CD14-positive monocyte (primary cell): ENCODE data around the gene HOXD13. TPM values are rescaled to one million over a fixed set of nuclear protein-coding genes. Genes with fewer than 3 reads are reported as not detected.
A peak's percentile ranks its signal among the peaks of the same experiment; 100 is the strongest.

Experiments
- DNase-seq, 3 donors: peaks; one replicate each; pipeline ENCODE4 v3.0.0-alpha.2; 2011 to 2022
- H2AFZ ChIP-seq: 2 replicates; pipeline ENCODE4 v1.6.0; 2012; ENCODE audit warnings: mild to moderate bottlenecking, low read depth, low read length, inconsistent platforms; ENCODE audit not compliant: insufficient read depth, poor library complexity, severe bottlenecking
- H3K27ac ChIP-seq, 2 donors: 1 replicate in 1 of 2; 2 replicates in 1 of 2; pipeline ENCODE4 v1.5.1; 2012 to 2013; ENCODE audit warnings: low read length in 2 of 2, control low read depth in 1 of 2, inconsistent platforms in 1 of 2, low read depth in 1 of 2, mild to moderate bottlenecking in 1 of 2
- H3K27me3 ChIP-seq, 2 donors: one replicate each; pipeline versions ENCODE4 v1.6.0 to v1.6.1; 2011 to 2013; ENCODE audit warnings: low read length in 2 of 2; ENCODE audit not compliant: control insufficient read depth in 2 of 2, insufficient read depth in 2 of 2
- H3K36me3 ChIP-seq, 2 donors: replicated peaks in 1 of 2; 1 replicate in 1 of 2; 2 replicates in 1 of 2; pipeline versions ENCODE4 v1.5.1 to v1.6.1; 2012 to 2013; ENCODE audit warnings: low read length in 2 of 2, control low read depth in 1 of 2, inconsistent platforms in 1 of 2, mild to moderate bottlenecking in 1 of 2; ENCODE audit not compliant: insufficient read depth in 2 of 2, control insufficient read depth in 1 of 2
- H3K4me1 ChIP-seq, 2 donors: 1 replicate in 1 of 2; 2 replicates in 1 of 2; pipeline versions ENCODE4 v1.5.1 to v1.6.1; 2012 to 2013; ENCODE audit warnings: low read length in 2 of 2, control low read depth in 1 of 2, inconsistent platforms in 1 of 2, mild to moderate bottlenecking in 1 of 2, moderate library complexity in 1 of 2; ENCODE audit not compliant: insufficient read depth in 2 of 2, control insufficient read depth in 1 of 2
- H3K4me2 ChIP-seq: replicated peaks from 2 replicates; pipeline ENCODE3; 2012; ENCODE audit warnings: low read length, moderate library complexity, mild to moderate bottlenecking; ENCODE audit not compliant: poor library complexity, severe bottlenecking; ENCODE audit errors: extremely low read depth
- H3K4me3 ChIP-seq, 3 experiments: fragments of 200-600 bp in 1 of 3; sonication (generic) in 1 of 3; replicated peaks in 1 of 3; 1 replicate in 2 of 3; 2 replicates in 1 of 3; pipeline ENCODE4 v1.5.1; 2011 to 2013; ENCODE audit warnings: low read length in 3 of 3, mild to moderate bottlenecking in 3 of 3, control low read depth in 2 of 3, low read depth in 2 of 3, inconsistent platforms in 1 of 3, moderate library complexity in 1 of 3
- H3K79me2 ChIP-seq: 2 replicates; pipeline ENCODE4 v1.6.0; 2012; ENCODE audit warnings: mild to moderate bottlenecking, control low read depth, inconsistent platforms, low read length, moderate library complexity; ENCODE audit not compliant: insufficient read depth
- H3K9ac ChIP-seq: 2 replicates; pipeline ENCODE4 v1.6.0; 2017; ENCODE audit warnings: low read length, mild to moderate bottlenecking; ENCODE audit not compliant: insufficient read depth, poor library complexity, severe bottlenecking
- H3K9me3 ChIP-seq, 2 donors: replicated peaks in 1 of 2; 1 replicate in 1 of 2; 2 replicates in 1 of 2; pipeline versions ENCODE4 v1.5.1 to v1.6.1; 2012 to 2013; ENCODE audit warnings: low read length in 2 of 2, control low read depth in 1 of 2; ENCODE audit not compliant: control insufficient read depth in 1 of 2, insufficient read depth in 1 of 2
- H4K20me1 ChIP-seq: 2 replicates; pipeline ENCODE4 v1.6.0; 2012; ENCODE audit warnings: mild to moderate bottlenecking, low read length, control low read depth, moderate library complexity; ENCODE audit not compliant: insufficient read depth
- H3K27ac Mint-ChIP-seq, 7 donors: one replicate each; pipeline ENCODE4 v1.8.0; 2020; ENCODE audit warnings: mild to moderate bottlenecking in 7 of 7, mixed read lengths in 7 of 7, moderate library complexity in 6 of 7, inconsistent platforms in 2 of 7
- H3K27me3 Mint-ChIP-seq, 3 donors: one replicate each; pipeline ENCODE4 v1.8.0; 2021 to 2022; ENCODE audit warnings: low read depth in 3 of 3, mild to moderate bottlenecking in 3 of 3, mixed read lengths in 3 of 3, moderate library complexity in 3 of 3, inconsistent platforms in 1 of 3
- H3K36me3 Mint-ChIP-seq, 2 donors: one replicate each; pipeline ENCODE4 v1.8.0; 2020; ENCODE audit warnings: mixed read lengths in 2 of 2, inconsistent platforms in 1 of 2, mild to moderate bottlenecking in 1 of 2
- H3K4me1 Mint-ChIP-seq: one replicate; pipeline ENCODE4 v1.8.0; 2020; ENCODE audit warnings: mild to moderate bottlenecking, mixed read lengths
- H3K4me3 Mint-ChIP-seq, 2 donors: one replicate each; pipeline ENCODE4 v1.8.0; 2020; ENCODE audit warnings: mild to moderate bottlenecking in 2 of 2, mixed read lengths in 2 of 2, moderate library complexity in 1 of 2
- H3K9me3 Mint-ChIP-seq, 7 donors: one replicate each; pipeline ENCODE4 v1.8.0; 2020 to 2022; ENCODE audit warnings: mixed read lengths in 7 of 7, mild to moderate bottlenecking in 6 of 7, moderate library complexity in 6 of 7, inconsistent platforms in 2 of 7
- WGBS: methylation state at CpG from one replicate; pipeline ENCODE4 v1.1.5; 2013; ENCODE audit warnings: missing lambda C conversion rate; ENCODE audit not compliant: insufficient coverage; 5-methylcytosine and 5-hydroxymethylcytosine counted together
- intact Hi-C, 2 donors: fragments of 100-400 bp; cut with micrococcal nuclease; formaldehyde crosslinking; loops; one replicate each; pipeline versions ENCODE4 v1.15.0 to v1.15.1; 2023
- polyA plus RNA-seq, 3 donors: library from polyadenylated mRNA; depleted of rRNA in 1 of 3; unstranded in 2 of 3; stranded (reverse) in 1 of 3; fragments of 300-500 nt in 2 of 3; fragments of >200 nt in 1 of 3; fragmentation: Illumina TruSeq in 2 of 3; gene quantifications; 1 replicate in 2 of 3; 2 replicates in 1 of 3; pipeline ENCODE4 v1.2.3, GENCODE V29; 2012 to 2021
- TF ChIP-seq, protein P1 (sequence below): fragments of 200-600 bp; IDR thresholded peaks from one replicate; pipeline ENCODE4 v1.8.0; 2022; ENCODE audit warnings: antibody characterized with exemption, mild to moderate bottlenecking

Gene HOXD13
- polyA plus RNA-seq, 3 donors: not detected

DNA sequence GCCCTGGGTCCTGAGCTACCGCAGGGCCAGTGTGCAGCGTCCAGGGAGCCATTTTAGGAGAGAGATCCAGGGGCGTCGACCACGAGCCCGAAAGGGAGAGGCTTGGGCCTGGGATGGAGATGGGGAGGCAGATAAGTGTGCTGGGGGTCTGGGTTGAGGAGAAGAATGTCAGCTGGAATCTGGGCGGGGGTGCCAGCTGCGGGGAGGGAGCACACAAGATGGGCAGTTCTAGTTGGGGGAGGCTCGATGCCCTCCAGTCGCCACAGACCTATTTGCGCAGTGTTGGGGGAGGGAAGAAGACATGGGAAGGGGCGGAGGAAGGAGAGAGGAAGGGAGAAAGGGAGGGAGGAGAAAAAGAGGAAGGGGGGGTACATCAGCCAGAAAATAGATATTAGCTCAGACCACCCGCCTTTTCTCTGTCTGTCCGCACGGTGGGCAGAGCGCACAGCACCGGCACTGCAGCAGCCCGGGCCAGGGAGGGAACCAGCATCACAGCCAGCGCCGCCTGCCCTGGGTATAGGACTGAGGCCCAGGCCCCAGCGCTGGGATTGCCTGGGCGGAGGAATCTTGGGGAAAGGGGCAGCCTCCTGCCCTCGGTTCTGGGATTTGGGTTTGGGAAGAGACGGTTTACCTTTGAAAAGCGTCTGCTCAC, 12.7 kb downstream of the HOXD13 start:
- Histone ChIP-seq H3K79me2 (no peaks in the 10 kb centered on the region), H2AFZ (no peak overlapping the region), H3K27me3 (peaks cover 74 to 93% of the 10 kb centered on the region in 2 donors), H3K9me3 (peaks cover 0 to 66% of the 10 kb centered on the region in 2 donors), H4K20me1 (no peaks in the 10 kb centered on the region), H3K4me1 (peaks cover 6 to 12% of the 10 kb centered on the region in 2 donors), H3K27ac (no peak overlapping the region), H3K4me2 (no peak overlapping the region), H3K36me3 (no peaks in the 10 kb centered on the region), H3K9ac (no peak overlapping the region), H3K4me3 (no peak overlapping the region)
- Mint-ChIP-seq H3K27me3 (peaks cover 90 to 98% (median 91%) of the 10 kb centered on the region in 3 donors), H3K9me3 (peaks cover 0 to 38% (median 29%) of the 10 kb centered on the region in 7 donors), H3K36me3 (peaks cover 3 to 13% of the 10 kb centered on the region in 2 donors), H3K27ac (no peak overlapping the region), H3K4me1 (peaks cover 27% of the 10 kb centered on the region), H3K4me3 (peak overlapping the region in 1 of 2 donors; percentile 83)
- no peak for DNase-seq
- intact Hi-C loops: no loop called here
- WGBS: 8% methylated on average over 24 of the region's 25 CpGs
- TF ChIP-seq, protein P1, sequence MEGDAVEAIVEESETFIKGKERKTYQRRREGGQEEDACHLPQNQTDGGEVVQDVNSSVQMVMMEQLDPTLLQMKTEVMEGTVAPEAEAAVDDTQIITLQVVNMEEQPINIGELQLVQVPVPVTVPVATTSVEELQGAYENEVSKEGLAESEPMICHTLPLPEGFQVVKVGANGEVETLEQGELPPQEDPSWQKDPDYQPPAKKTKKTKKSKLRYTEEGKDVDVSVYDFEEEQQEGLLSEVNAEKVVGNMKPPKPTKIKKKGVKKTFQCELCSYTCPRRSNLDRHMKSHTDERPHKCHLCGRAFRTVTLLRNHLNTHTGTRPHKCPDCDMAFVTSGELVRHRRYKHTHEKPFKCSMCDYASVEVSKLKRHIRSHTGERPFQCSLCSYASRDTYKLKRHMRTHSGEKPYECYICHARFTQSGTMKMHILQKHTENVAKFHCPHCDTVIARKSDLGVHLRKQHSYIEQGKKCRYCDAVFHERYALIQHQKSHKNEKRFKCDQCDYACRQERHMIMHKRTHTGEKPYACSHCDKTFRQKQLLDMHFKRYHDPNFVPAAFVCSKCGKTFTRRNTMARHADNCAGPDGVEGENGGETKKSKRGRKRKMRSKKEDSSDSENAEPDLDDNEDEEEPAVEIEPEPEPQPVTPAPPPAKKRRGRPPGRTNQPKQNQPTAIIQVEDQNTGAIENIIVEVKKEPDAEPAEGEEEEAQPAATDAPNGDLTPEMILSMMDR: no peak

DNA sequence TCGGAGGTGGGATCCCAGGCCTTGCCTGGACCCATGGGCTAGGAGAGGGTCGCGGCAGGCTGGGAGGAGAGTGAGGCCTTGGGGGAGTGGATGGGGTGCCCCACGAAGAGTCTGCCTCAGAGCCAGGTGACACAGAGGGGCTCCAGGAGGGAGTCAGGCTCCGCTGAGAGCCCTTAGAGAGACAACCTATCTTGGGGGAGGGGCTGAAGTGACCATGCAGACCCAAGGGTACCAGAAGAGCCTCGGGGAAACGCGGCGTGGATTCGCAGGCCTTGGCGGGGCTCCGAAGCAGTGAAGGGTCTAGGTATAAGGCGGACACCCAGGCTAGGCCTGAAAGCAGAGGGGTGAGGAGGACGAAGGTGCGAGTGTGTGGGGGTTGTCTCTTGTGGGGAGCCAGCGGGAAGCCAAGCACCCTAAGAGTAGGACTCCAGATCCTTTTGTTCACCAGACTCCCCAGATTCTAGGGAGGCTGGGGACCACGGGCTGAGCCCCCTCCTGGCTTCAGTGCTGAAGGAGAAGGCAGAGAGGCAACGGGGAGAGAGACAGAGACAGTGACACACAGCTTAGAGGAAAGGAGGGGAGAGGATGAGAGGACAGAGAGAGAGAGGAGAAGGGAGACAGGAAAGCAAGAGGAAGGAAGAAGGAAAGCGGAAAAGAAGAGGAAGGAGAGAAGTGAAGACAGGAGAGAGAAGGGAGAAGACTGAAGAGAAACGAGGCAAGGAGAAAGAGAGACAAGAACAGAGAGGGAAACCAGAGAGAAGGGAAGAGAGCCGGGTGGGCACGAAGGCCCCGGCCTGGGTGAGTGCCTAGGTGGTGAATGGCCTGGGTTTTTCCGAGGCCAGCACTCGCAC, 13.4 kb downstream of the HOXD13 start:
- peaks cover 77 to 93% of the 10 kb centered on the region in 2 donors for H3K27me3 ChIP-seq
- TF ChIP-seq, protein P1: no peak
- no peaks in the 10 kb centered on the region for H3K79me2 ChIP-seq
- no peaks in the 10 kb centered on the region for H3K36me3 ChIP-seq
- H3K4me1 ChIP-seq: peaks cover 6 to 12% of the 10 kb centered on the region in 2 donors
- H3K9ac ChIP-seq: no peak overlapping the region
- no peak overlapping the region for H3K27ac ChIP-seq
- Mint-ChIP-seq H3K4me1 (peaks cover 24% of the 10 kb centered on the region), H3K4me3 (peak overlapping the region in 1 of 2 donors; percentile 83), H3K36me3 (peaks cover 3 to 13% of the 10 kb centered on the region in 2 donors), H3K27ac (no peak overlapping the region), H3K9me3 (peaks cover 0 to 39% (median 24%) of the 10 kb centered on the region in 7 donors), H3K27me3 (peaks cover 90 to 98% (median 91%) of the 10 kb centered on the region in 3 donors)
- DNase-seq: no peak
- intact Hi-C loops: no loop called here
- peaks cover 0 to 63% of the 10 kb centered on the region in 2 donors for H3K9me3 ChIP-seq
- WGBS: 8% methylated on average over 23 of the region's 25 CpGs
- peak overlapping the region; percentile 59 for H3K4me2 ChIP-seq
- H4K20me1 ChIP-seq: no peaks in the 10 kb centered on the region
- H3K4me3 ChIP-seq: peak overlapping the region in 1 of 3 experiments; percentile 63
- H2AFZ ChIP-seq: no peak overlapping the region
